Endodermal cell (in vitro differentiated cells): Measurements from ENCODE around the gene DCANP1. TPM values are rescaled to one million over a fixed set of nuclear protein-coding genes. Genes with fewer than 3 reads are reported as not detected.

Experiments
- DNase-seq: peaks from one replicate; pipeline ENCODE4 v3.0.0-alpha.2; 2017
- H3K27ac ChIP-seq: 2 replicates; pipeline ENCODE4 v1.5.1; 2013; ENCODE audit warnings: mild to moderate bottlenecking, low read depth, low read length, moderate library complexity
- H3K27me3 ChIP-seq: 2 replicates; pipeline ENCODE4 v1.6.1; 2013; ENCODE audit warnings: mild to moderate bottlenecking, low read length, moderate library complexity; ENCODE audit not compliant: insufficient read depth, control insufficient read depth, poor library complexity, severe bottlenecking
- H3K36me3 ChIP-seq: 2 replicates; pipeline ENCODE4 v1.7.0; 2013; ENCODE audit warnings: mild to moderate bottlenecking, low read length, moderate library complexity; ENCODE audit not compliant: control insufficient read depth, insufficient read depth
- H3K4me1 ChIP-seq: one replicate; pipeline ENCODE4 v1.7.0; 2013; ENCODE audit warnings: low read length; ENCODE audit not compliant: control insufficient read depth, insufficient read depth
- H3K4me3 ChIP-seq: 2 replicates; pipeline ENCODE4 v1.5.1; 2013; ENCODE audit warnings: mild to moderate bottlenecking, low read length, moderate library complexity
- H3K9ac ChIP-seq: 2 replicates; pipeline ENCODE4 v1.6.1; 2013; ENCODE audit warnings: mild to moderate bottlenecking, low read length, moderate library complexity; ENCODE audit not compliant: poor library complexity, severe bottlenecking; ENCODE audit errors: extremely low read depth
- H3K9me3 ChIP-seq: 2 replicates; pipeline ENCODE4 v1.6.1; 2013; ENCODE audit warnings: mild to moderate bottlenecking, low read length, moderate library complexity; ENCODE audit not compliant: control insufficient read depth
- H3K27ac Mint-ChIP-seq: 2 replicates; pipeline ENCODE4 v1.8.0; 2020; ENCODE audit warnings: mixed read lengths
- H3K27me3 Mint-ChIP-seq: 2 replicates; pipeline ENCODE4 v1.8.0; 2021; ENCODE audit warnings: mild to moderate bottlenecking, mixed read lengths; ENCODE audit not compliant: insufficient read depth
- H3K36me3 Mint-ChIP-seq: 2 replicates; pipeline ENCODE4 v1.8.0; 2020; ENCODE audit warnings: low read depth, mixed read lengths
- H3K4me1 Mint-ChIP-seq: 2 replicates; pipeline ENCODE4 v1.8.0; 2020; ENCODE audit warnings: mixed read lengths
- H3K4me3 Mint-ChIP-seq: 2 replicates; pipeline ENCODE4 v1.8.0; 2020; ENCODE audit warnings: mild to moderate bottlenecking, moderate library complexity, mixed read lengths
- H3K9me3 Mint-ChIP-seq: 2 replicates; pipeline ENCODE4 v1.8.0; 2020; ENCODE audit warnings: mild to moderate bottlenecking, mixed read lengths
- CTCF ChIP-seq: fragments of 200-600 bp; sonication (generic); conservative IDR thresholded peaks from 2 replicates; pipeline ENCODE4 v1.5.0; 2021; ENCODE audit warnings: antibody characterized with exemption, mild to moderate bottlenecking
- WGBS, 2 experiments: methylation state at CpG; one replicate each; pipeline versions ENCODE4 v1.1.5 to v1.1.7; 2013; ENCODE audit warnings: missing lambda C conversion rate in 2 of 2, mixed read lengths in 1 of 2; ENCODE audit not compliant: insufficient coverage in 1 of 2, insufficient read length in 1 of 2; 5-methylcytosine and 5-hydroxymethylcytosine counted together
- total RNA-seq, 2 donors: library from RNA; stranded (reverse); fragmentation: NEBNext Ultra II Directional in 1 of 2; extraction: Animal tissue kit (Norgen Biotek cat#: 25700) in 1 of 2; gene quantifications; 2 replicates in 1 of 2; 3 replicates in 1 of 2; pipeline ENCODE4 v1.2.1, GENCODE V29; 2021

DCANP1 gene
- total RNA-seq, 2 donors from 2014 or later, result not detected

DNA sequence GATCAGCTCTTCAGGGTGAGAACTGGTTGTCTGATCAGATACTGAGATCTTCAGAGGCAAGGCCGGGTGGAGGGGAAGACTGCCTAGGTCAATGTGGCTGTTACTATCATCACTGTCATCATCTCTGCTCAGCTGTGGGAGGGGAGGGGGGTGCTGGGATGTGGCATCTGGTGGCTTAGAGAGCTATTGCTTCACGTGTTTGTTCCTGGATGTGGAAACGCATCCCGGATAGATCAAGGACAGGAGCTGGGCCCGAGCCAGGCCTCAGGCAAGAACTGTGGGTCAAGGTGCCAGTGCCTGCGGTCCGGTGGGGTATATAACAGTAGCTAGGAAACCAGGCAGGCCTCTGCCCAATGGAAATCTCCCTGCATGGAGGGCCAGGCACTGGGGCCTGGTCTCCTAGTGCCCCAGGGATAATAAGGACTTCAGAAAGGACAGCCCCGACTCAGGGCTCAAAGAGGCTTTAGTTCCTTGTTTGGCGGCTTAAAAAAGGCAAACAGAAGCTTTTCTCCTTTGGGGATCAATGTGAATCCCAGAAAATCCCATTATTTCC, 35.3 kb upstream of the DCANP1 start:
- H3K36me3 ChIP-seq, result no peaks in the 10 kb centered on the region
- no peak for DNase-seq
- Mint-ChIP-seq H3K4me1 (peaks cover 31% of the 10 kb centered on the region), H3K27ac (no peak overlapping the region), H3K27me3 (peaks cover 6% of the 10 kb centered on the region), H3K36me3 (no peaks in the 10 kb centered on the region), H3K4me3 (no peak overlapping the region), H3K9me3 (no peaks in the 10 kb centered on the region)
- TF ChIP-seq CTCF, result no peak
- H3K4me1 ChIP-seq, result peaks cover 7% of the 10 kb centered on the region
- no peak overlapping the region for H3K27ac ChIP-seq
- WGBS, 2 experiments, result 86 to 88% methylated on average over 3 to 9 of the region's 9 CpGs
- peaks cover 97% of the 10 kb centered on the region for H3K27me3 ChIP-seq
- no peak overlapping the region for H3K9ac ChIP-seq
- no peaks in the 10 kb centered on the region for H3K9me3 ChIP-seq
- no peak overlapping the region for H3K4me3 ChIP-seq

DNA sequence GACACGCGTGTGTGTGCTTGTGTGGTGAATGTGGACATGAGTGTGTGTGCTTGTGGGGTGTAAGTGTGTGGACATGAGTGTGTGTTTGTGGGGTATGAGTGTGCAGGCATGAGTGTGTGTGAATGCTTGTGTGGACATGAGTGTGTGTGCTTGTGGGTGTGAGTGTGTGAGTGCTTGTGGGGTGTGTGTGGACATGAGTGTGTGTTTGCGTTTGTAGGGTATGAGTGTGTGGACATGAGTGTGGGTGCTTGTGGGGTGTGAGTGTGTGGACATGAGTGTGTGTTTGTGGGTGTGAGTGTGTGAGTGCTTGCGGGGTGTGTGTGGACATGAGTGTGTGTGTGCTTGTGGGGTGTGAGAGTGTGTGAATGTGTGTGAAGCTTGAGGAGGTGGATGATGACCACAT, 34.8 kb upstream of the DCANP1 start:
- Histone ChIP-seq H3K4me3 (no peak overlapping the region), H3K9me3 (no peaks in the 10 kb centered on the region), H3K27me3 (peaks cover 94% of the 10 kb centered on the region), H3K27ac (no peak overlapping the region), H3K36me3 (no peaks in the 10 kb centered on the region), H3K9ac (no peak overlapping the region), H3K4me1 (peaks cover 8% of the 10 kb centered on the region)
- Mint-ChIP-seq H3K4me1 (peaks cover 33% of the 10 kb centered on the region), H3K27ac (no peak overlapping the region), H3K27me3 (peaks cover 8% of the 10 kb centered on the region), H3K9me3 (no peaks in the 10 kb centered on the region), H3K36me3 (no peaks in the 10 kb centered on the region), H3K4me3 (no peak overlapping the region)
- WGBS, 2 experiments, result 92 to 100% methylated on average over 3 to 4 of the region's 4 CpGs
- no peak for TF ChIP-seq CTCF
- DNase-seq, result no peak

DNA sequence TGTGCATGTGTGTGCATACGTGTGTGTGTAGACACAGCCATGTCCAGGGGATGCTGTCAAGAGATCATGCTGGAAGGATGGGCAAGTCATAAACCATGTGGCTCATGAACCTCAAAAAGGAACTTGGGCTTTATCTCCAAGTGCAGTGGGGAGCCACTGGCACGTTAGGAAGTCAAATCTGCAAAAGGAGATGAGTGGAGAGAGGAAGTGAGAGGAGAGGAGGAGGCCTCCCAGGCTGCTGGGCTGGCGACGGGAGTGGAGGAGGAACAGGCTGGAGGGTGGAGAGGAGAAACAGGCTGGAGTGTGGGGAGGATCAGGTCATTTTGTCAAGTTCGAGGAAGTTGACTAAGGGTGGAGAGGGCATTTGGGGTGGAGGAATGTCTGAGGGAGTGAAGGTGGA, 34.2 kb upstream of the DCANP1 start:
- Histone ChIP-seq H3K27ac (no peak overlapping the region), H3K27me3 (peaks cover 94% of the 10 kb centered on the region), H3K4me3 (no peak overlapping the region), H3K9me3 (no peaks in the 10 kb centered on the region), H3K36me3 (no peaks in the 10 kb centered on the region), H3K4me1 (peaks cover 13% of the 10 kb centered on the region), H3K9ac (no peak overlapping the region)
- Mint-ChIP-seq H3K9me3 (no peaks in the 10 kb centered on the region), H3K4me3 (no peak overlapping the region), H3K27ac (no peak overlapping the region), H3K27me3 (peaks cover 13% of the 10 kb centered on the region), H3K4me1 (peaks cover 39% of the 10 kb centered on the region), H3K36me3 (no peaks in the 10 kb centered on the region)
- no peak for DNase-seq
- 81 to 87% methylated on average over 5 of the region's 5 CpGs for WGBS, 2 experiments
- TF ChIP-seq CTCF, result no peak
